Embryonic facial prominence (tissue), 1 donor: ENCODE results near the gene SPATA6.
A peak's percentile ranks its signal among the peaks of the same experiment; 100 is the strongest.
"Not testable (repeated sequence)": the region's sequence is repeated elsewhere in the genome, so short reads cannot be mapped to it uniquely, and the experiment has no call there.

ENCODE experiments used
- DNase-seq: peaks from one replicate; pipeline ENCODE4 v3.0.0-alpha.2; 2016; ENCODE audit errors: extremely low spot score

SPATA6 gene

GRCh38 chr1:48356901-48357300 lies 115.1 kb downstream of the SPATA6 start:
- no peak for DNase-seq

GRCh38 chr1:48344373-48344772 lies 127.6 kb downstream of the SPATA6 start:
- no peak for DNase-seq

GRCh38 chr1:48341221-48341620 lies 130.8 kb downstream of the SPATA6 start:
- DNase-seq = no peak

GRCh38 chr1:48338257-48338656 lies 133.7 kb downstream of the SPATA6 start:
- no peak for DNase-seq

GRCh38 chr1:48333316-48333715 lies 138.7 kb downstream of the SPATA6 start:
- DNase-seq = no peak

- DNase-seq = no peak
Measured at GRCh38 chr1:48332115-48332514, 139.9 kb downstream of the SPATA6 start.

GRCh38 chr1:48329905-48330304 lies 142.1 kb downstream of the SPATA6 start:
- no peak for DNase-seq

- no peak for DNase-seq
Measured at GRCh38 chr1:48329486-48329885, 142.5 kb downstream of the SPATA6 start.

- DNase-seq = not testable (repeated sequence)
Measured at GRCh38 chr1:48311829-48312228, 160.2 kb downstream of the SPATA6 start.

GRCh38 chr1:48309564-48310082 lies 162.4 kb downstream of the SPATA6 start:
- DNase-seq = no peak

- DNase-seq = no peak
Measured at GRCh38 chr1:48302652-48303051, 169.4 kb downstream of the SPATA6 start.

GRCh38 chr1:48294656-48295055 lies 177.3 kb downstream of the SPATA6 start:
- DNase-seq = no peak

GRCh38 chr1:48294094-48294493 lies 177.9 kb downstream of the SPATA6 start:
- not testable (repeated sequence) for DNase-seq

- no peak for DNase-seq
Measured at GRCh38 chr1:48292706-48293105, 179.3 kb downstream of the SPATA6 start.

GRCh38 chr1:48291421-48291820 lies 180.6 kb downstream of the SPATA6 start:
- no peak for DNase-seq

- DNase-seq = no peak
Measured at GRCh38 chr1:48285525-48285924, 186.5 kb downstream of the SPATA6 start.

- not testable (repeated sequence) for DNase-seq
Measured at GRCh38 chr1:48284696-48285420, 187.1 kb downstream of the SPATA6 start.

GRCh38 chr1:48282329-48282728 lies 189.7 kb downstream of the SPATA6 start:
- not testable (repeated sequence) for DNase-seq

- DNase-seq = not testable (repeated sequence)
Measured at GRCh38 chr1:48277437-48277836, 194.6 kb downstream of the SPATA6 start.

GRCh38 chr1:48266576-48266975 lies 205.4 kb downstream of the SPATA6 start:
- no peak for DNase-seq

- no peak for DNase-seq
Measured at GRCh38 chr1:48263041-48263440, 209.0 kb downstream of the SPATA6 start.

GRCh38 chr1:48261881-48262400 lies 210.1 kb downstream of the SPATA6 start:
- peak; percentile 28 for DNase-seq

- DNase-seq = no peak
Measured at GRCh38 chr1:48258106-48258505, 213.9 kb downstream of the SPATA6 start.
